GM10266 (cell line): Measurements from ENCODE around the gene C1orf21.

Experiments
- DNase-seq: peaks from one replicate; pipeline ENCODE4 v3.0.0; 2012; ENCODE audit errors: extremely low spot score
- CTCF ChIP-seq: IDR thresholded peaks from 2 replicates; pipeline ENCODE4 v1.5.1; 2012; ENCODE audit warnings: mild to moderate bottlenecking, low read depth; ENCODE audit not compliant: control insufficient read depth, insufficient read depth; ENCODE audit errors: missing control alignments

Gene C1orf21

GRCh38 chr1:184443624-184444023, 56.8 kb downstream of the C1orf21 start:
- DNase-seq = no peak
- no peak for TF ChIP-seq CTCF

- TF ChIP-seq CTCF = no peak
- DNase-seq = no peak
Measured at GRCh38 chr1:184445997-184446396, 59.2 kb downstream of the C1orf21 start.

- no peak for DNase-seq
- no peak for TF ChIP-seq CTCF
Measured at GRCh38 chr1:184447651-184448185, 60.9 kb downstream of the C1orf21 start.

- no peak for TF ChIP-seq CTCF
Measured at GRCh38 chr1:184449916-184450315, 63.1 kb downstream of the C1orf21 start.

GRCh38 chr1:184455786-184456185, 69.0 kb downstream of the C1orf21 start:
- no peak for DNase-seq
- no peak for TF ChIP-seq CTCF

More at GRCh38 chr1:184449916-184450315, 63.1 kb downstream of the C1orf21 start:
- no peak for DNase-seq

GRCh38 chr1:184456189-184456588, 69.4 kb downstream of the C1orf21 start:
- no peak for TF ChIP-seq CTCF
- no peak for DNase-seq

GRCh38 chr1:184457500-184457899, 70.7 kb downstream of the C1orf21 start:
- TF ChIP-seq CTCF = no peak
- no peak for DNase-seq
